Mesothelial cell of epicardium (in vitro differentiated cells): ENCODE measurements around the gene DNAJC6. TPM values are rescaled to one million over a fixed set of nuclear protein-coding genes. Genes with fewer than 3 reads are reported as not detected.

Experiments used
- DNase-seq, 2 experiments: peaks; one replicate each; pipeline ENCODE4 v3.0.0; 2021; ENCODE audit warnings: low spot score in 2 of 2; ENCODE audit not compliant: unreplicated experiment in 2 of 2
- H3K27ac Mint-ChIP-seq: 2 replicates; pipeline ENCODE4 v1.8.0; 2021; ENCODE audit warnings: mixed read lengths
- H3K27me3 Mint-ChIP-seq: 2 replicates; pipeline ENCODE4 v1.8.0; 2021; ENCODE audit warnings: low read depth, mixed read lengths
- H3K36me3 Mint-ChIP-seq: 2 replicates; pipeline ENCODE4 v1.8.0; 2021; ENCODE audit warnings: mixed read lengths
- H3K4me1 Mint-ChIP-seq: 2 replicates; pipeline ENCODE4 v1.8.0; 2021; ENCODE audit warnings: mixed read lengths
- H3K4me3 Mint-ChIP-seq: 2 replicates; pipeline ENCODE4 v1.8.0; 2021; ENCODE audit warnings: mild to moderate bottlenecking, moderate library complexity, mixed read lengths
- H3K9me3 Mint-ChIP-seq: 2 replicates; pipeline ENCODE4 v1.8.0; 2021; ENCODE audit warnings: mixed read lengths
- CTCF ChIP-seq: fragments of 200-600 bp; sonication (generic); IDR thresholded peaks from one replicate; pipeline ENCODE4 v1.5.0; 2021; ENCODE audit warnings: antibody characterized with exemption; ENCODE audit not compliant: unreplicated experiment
- total RNA-seq: library from RNA; stranded (reverse); gene quantifications from 3 replicates; pipeline ENCODE4 v1.2.1, GENCODE V29; 2021

The DNAJC6 gene
- total RNA-seq: 18.1 to 20.3 TPM (median 19.4 TPM) in 3 replicates

GRCh38 chr1:65309304-65310077 lies at the start of gene DNAJC6:
Gene DNAJC6 (plus strand): TSS chr1:65309543. CDS start chr1:65309746, 203 bp downstream.
- DNase-seq: peak; percentile 79 to 95
- H3K4me3 Mint-ChIP-seq: peak within 1 kb of the TSS; percentile 86
- TF ChIP-seq CTCF: no peak
- no peaks in the 10 kb centered on the region for H3K36me3 Mint-ChIP-seq
- peak within 1 kb of the TSS; percentile 90 for H3K27ac Mint-ChIP-seq
- no peaks in the 10 kb centered on the region for H3K9me3 Mint-ChIP-seq
- peaks cover 16% of the 10 kb centered on the region for H3K4me1 Mint-ChIP-seq
- peaks cover 24% of the 10 kb centered on the region for H3K27me3 Mint-ChIP-seq

- H3K27ac Mint-ChIP-seq: no peak overlapping the region
- H3K36me3 Mint-ChIP-seq: no peaks in the 10 kb centered on the region
- peaks cover 2% of the 10 kb centered on the region for H3K27me3 Mint-ChIP-seq
- DNase-seq: no peak
- no peak overlapping the region for H3K4me3 Mint-ChIP-seq
- TF ChIP-seq CTCF: no peak
- peaks cover 25% of the 10 kb centered on the region for H3K4me1 Mint-ChIP-seq
- no peaks in the 10 kb centered on the region for H3K9me3 Mint-ChIP-seq
Measured at GRCh38 chr1:65259816-65260215, 49.5 kb upstream of the DNAJC6 start.

GRCh38 chr1:65260851-65261473 lies 48.4 kb upstream of the DNAJC6 start:
- H3K4me3 Mint-ChIP-seq: no peak overlapping the region
- H3K4me1 Mint-ChIP-seq: peaks cover 23% of the 10 kb centered on the region
- no peak for TF ChIP-seq CTCF
- H3K36me3 Mint-ChIP-seq: no peaks in the 10 kb centered on the region
- DNase-seq: no peak
- H3K27me3 Mint-ChIP-seq: no peaks in the 10 kb centered on the region
- H3K9me3 Mint-ChIP-seq: no peaks in the 10 kb centered on the region
- H3K27ac Mint-ChIP-seq: no peak overlapping the region

- H3K4me1 Mint-ChIP-seq: peaks cover 28% of the 10 kb centered on the region
- no peak overlapping the region for H3K27ac Mint-ChIP-seq
Measured at GRCh38 chr1:65263286-65263685, 46.1 kb upstream of the DNAJC6 start.

More at GRCh38 chr1:65263286-65263685, 46.1 kb upstream of the DNAJC6 start:
- Mint-ChIP-seq H3K27me3 (no peaks in the 10 kb centered on the region), H3K4me3 (no peak overlapping the region), H3K9me3 (no peaks in the 10 kb centered on the region), H3K36me3 (no peaks in the 10 kb centered on the region)
- no peak for TF ChIP-seq CTCF
- DNase-seq: no peak
